ENCODE data around the gene SPACA9. TPM values are rescaled to one million over a fixed set of nuclear protein-coding genes. Genes with fewer than 3 reads are reported as not detected.

Gene SPACA9
- total RNA-seq, 1 experiment from 2014 or later = 19.2 TPM

DNA sequence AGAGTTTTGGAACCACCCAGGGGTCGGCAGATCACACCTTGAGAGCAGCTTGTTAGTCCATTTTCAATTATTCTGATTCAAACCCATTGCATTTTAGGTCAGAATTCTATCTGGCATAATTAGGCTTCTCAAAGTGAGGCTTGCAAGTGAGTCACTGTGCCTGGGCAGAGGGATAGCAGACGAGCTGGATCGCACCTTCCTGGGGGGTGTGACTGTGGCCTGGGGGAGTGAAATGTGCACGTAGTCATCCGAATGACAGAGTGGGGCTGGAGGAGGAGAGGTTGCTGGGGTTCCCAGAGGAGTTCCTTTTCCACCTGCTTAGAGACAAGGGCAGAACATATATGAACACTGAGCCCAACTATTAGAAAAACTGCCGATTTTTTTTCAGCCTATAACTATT, 31.7 kb downstream of the SPACA9 start:
- Histone ChIP-seq H4K20me1 (ENCODE audit: insufficient read depth) (0 out of 2 replicates have a peak, but pooled peaks cover under 1% of the 10 kb centered on the region), H2AFZ (no peak overlapping the region), H3K4me1 (replicated peaks; ENCODE audit: insufficient read depth) (no peaks in the 10 kb centered on the region), H3K27me3 (ENCODE audit: insufficient read depth, low read depth) (no peaks in the 10 kb centered on the region), H3K9me3 (ENCODE audit: insufficient read depth, low read depth) (no peaks in the 10 kb centered on the region), H3K4me2 (no peak overlapping the region), H3K4me3 (no peak overlapping the region), H3K79me2 (ENCODE audit: low read depth) (no peaks in the 10 kb centered on the region), H3K9me2 (ENCODE audit: insufficient read depth) (no peaks in the 10 kb centered on the region), H3K27ac (no peak overlapping the region), H3F3A (ENCODE audit: insufficient read depth, low read depth) (no peaks in the 10 kb centered on the region), H3K36me3 (ENCODE audit: low read depth) (peaks cover 2% of the 10 kb centered on the region; the same call in 1 of the 2 replicates)
- TF ChIP-seq EZH2 (IDR thresholded peaks at IDR 0.05; ENCODE audit: low read depth) = no peak
- ChIA-PET CTCF (interaction anchor here (0.6 kb wide), 1 partner anchor 37 kb away, joined by 4 read pairs; no protein-coding TSS in a partner anchor), POLR2A (ENCODE audit: unreplicated experiment) (no interaction called here)
- no TSS peak for BruUV-seq (replicated peaks)
- intact Hi-C loops (cut with micrococcal nuclease; ENCODE audit: unreplicated experiment) = no loop called here
- no peak for DNase-seq

DNA sequence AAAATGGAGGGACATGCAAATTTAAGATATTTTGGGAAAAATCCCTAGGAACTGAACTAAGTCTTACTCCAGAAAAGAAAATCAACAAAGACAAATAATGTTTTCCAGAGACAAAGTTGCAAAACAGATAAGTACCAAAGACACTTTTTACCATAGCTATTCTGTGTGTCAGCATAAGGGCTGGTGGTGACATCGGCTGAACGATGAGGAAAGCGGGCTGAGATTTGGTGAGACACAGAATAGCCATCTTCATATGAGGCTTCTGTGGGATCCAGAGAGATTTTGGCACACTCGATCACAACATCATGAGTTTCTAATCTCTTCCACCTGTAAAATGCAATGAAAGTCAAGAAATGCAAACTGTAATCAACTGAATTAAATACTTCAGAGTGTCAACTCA, 33.4 kb downstream of the SPACA9 start:
- Histone ChIP-seq H3K4me3 (no peak overlapping the region), H4K20me1 (ENCODE audit: insufficient read depth) (0 out of 2 replicates have a peak, but pooled peaks cover 2% of the 10 kb centered on the region), H3K27ac (no peak overlapping the region), H3K4me1 (replicated peaks; ENCODE audit: insufficient read depth) (no peaks in the 10 kb centered on the region), H3F3A (ENCODE audit: insufficient read depth, low read depth) (no peaks in the 10 kb centered on the region), H3K27me3 (ENCODE audit: insufficient read depth, low read depth) (no peaks in the 10 kb centered on the region), H3K9me2 (ENCODE audit: insufficient read depth) (no peaks in the 10 kb centered on the region), H3K9me3 (ENCODE audit: insufficient read depth, low read depth) (no peaks in the 10 kb centered on the region), H2AFZ (no peak overlapping the region), H3K36me3 (ENCODE audit: low read depth) (peaks cover 3% of the 10 kb centered on the region; the same call in 1 of the 2 replicates), H3K4me2 (no peak overlapping the region), H3K79me2 (ENCODE audit: low read depth) (no peaks in the 10 kb centered on the region)
- ChIA-PET CTCF (no interaction called here), POLR2A (ENCODE audit: unreplicated experiment) (no interaction called here)
- no peak for TF ChIP-seq EZH2 (IDR thresholded peaks at IDR 0.05; ENCODE audit: low read depth)
- TF ChIP-seq, protein P1, sequence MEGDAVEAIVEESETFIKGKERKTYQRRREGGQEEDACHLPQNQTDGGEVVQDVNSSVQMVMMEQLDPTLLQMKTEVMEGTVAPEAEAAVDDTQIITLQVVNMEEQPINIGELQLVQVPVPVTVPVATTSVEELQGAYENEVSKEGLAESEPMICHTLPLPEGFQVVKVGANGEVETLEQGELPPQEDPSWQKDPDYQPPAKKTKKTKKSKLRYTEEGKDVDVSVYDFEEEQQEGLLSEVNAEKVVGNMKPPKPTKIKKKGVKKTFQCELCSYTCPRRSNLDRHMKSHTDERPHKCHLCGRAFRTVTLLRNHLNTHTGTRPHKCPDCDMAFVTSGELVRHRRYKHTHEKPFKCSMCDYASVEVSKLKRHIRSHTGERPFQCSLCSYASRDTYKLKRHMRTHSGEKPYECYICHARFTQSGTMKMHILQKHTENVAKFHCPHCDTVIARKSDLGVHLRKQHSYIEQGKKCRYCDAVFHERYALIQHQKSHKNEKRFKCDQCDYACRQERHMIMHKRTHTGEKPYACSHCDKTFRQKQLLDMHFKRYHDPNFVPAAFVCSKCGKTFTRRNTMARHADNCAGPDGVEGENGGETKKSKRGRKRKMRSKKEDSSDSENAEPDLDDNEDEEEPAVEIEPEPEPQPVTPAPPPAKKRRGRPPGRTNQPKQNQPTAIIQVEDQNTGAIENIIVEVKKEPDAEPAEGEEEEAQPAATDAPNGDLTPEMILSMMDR (conservative IDR thresholded peaks at IDR 0.05) = no peak
- no TSS peak for BruUV-seq (replicated peaks)
- DNase-seq = no peak
- intact Hi-C loops (cut with micrococcal nuclease; ENCODE audit: unreplicated experiment) = no loop called here

DNA sequence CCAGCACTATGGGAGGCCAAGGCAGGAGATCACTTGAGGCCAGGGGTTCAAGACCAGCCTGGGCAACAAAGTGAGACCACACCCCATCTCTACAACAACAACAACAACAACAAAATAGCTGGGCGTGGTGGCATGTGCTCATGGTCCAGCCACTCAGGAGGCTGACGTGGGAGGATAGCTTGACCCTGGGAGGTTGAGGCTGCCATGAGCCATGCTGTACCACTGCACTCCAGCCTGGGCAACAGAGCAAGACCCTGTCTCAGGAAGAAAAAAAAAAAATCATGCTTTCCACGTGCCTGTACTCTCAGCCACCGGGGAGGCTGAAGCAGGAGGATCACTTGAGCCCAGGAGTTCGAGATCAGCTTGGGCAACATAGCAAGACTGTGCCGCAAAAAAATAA, 36.2 kb downstream of the SPACA9 start:
- no peak overlapping the region for H3K4me3 ChIP-seq
- DNase-seq = no peak
- no peaks in the 10 kb centered on the region for H3F3A ChIP-seq (ENCODE audit: insufficient read depth, low read depth)
- no peak overlapping the region for H3K27ac ChIP-seq
- peaks cover 7% of the 10 kb centered on the region; the same call in 1 of the 2 replicates for H3K36me3 ChIP-seq (ENCODE audit: low read depth)
- BruUV-seq (replicated peaks) = no TSS peak
- H3K9me2 ChIP-seq (ENCODE audit: insufficient read depth) = no peaks in the 10 kb centered on the region
- POLR2A ChIA-PET (ENCODE audit: unreplicated experiment) = interaction anchor here (0.6 kb wide), 1 partner anchor 145 kb away, joined by 3 read pairs; no protein-coding TSS in a partner anchor
- no peak overlapping the region for H3K4me2 ChIP-seq
- no peak for TF ChIP-seq EZH2 (IDR thresholded peaks at IDR 0.05; ENCODE audit: low read depth)
- intact Hi-C loops (cut with micrococcal nuclease; ENCODE audit: unreplicated experiment) = no loop called here
- H3K27me3 ChIP-seq (ENCODE audit: insufficient read depth, low read depth) = no peaks in the 10 kb centered on the region
- no peaks in the 10 kb centered on the region for H3K79me2 ChIP-seq (ENCODE audit: low read depth)
- no peaks in the 10 kb centered on the region for H3K4me1 ChIP-seq (replicated peaks; ENCODE audit: insufficient read depth)
- CTCF ChIA-PET = interaction anchor here (0.6 kb wide), 2 partner anchors 33 to 149 kb away, joined by 3 to 4 read pairs; no protein-coding TSS in a partner anchor
- no peaks in the 10 kb centered on the region for H3K9me3 ChIP-seq (ENCODE audit: insufficient read depth, low read depth)
- no peak overlapping the region for H2AFZ ChIP-seq
- peaks cover 2% of the 10 kb centered on the region; the same call in 1 of the 2 replicates for H4K20me1 ChIP-seq (ENCODE audit: insufficient read depth)

DNA sequence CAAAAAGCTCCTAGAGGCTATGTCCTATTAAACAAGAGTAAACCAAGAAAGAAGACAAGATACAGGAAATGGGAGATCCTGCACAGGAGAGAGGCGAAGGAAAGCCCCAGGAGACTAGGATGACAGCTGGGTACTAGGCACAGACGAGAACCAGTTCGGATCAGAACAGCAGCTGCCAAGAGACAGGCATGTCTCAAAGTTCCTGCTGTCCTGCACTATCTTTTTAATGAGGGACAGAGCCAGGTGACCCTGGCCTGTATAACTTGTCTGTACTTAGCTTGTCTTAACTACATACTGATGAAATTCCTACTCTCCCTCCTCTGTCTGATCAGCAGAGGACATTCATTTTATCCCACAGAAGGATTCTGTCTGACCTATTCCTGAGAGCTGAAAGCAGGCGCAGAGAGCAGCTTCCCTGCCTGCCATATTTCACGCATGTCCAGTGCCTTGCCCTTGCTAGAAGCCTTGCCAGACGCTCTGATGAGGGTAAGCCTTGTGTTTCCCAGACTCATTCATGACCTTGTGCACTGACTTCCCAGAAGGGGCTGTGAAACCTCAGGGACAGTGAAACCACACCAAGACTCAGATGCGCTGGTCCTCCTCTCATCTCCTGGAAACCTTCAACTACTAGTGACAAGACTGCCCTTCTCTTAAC, 41.0 kb downstream of the SPACA9 start:
- Histone ChIP-seq H2AFZ (no peak overlapping the region), H3K27me3 (ENCODE audit: insufficient read depth, low read depth) (no peaks in the 10 kb centered on the region), H3K27ac (no peak overlapping the region), H3K9me2 (ENCODE audit: insufficient read depth) (no peaks in the 10 kb centered on the region; the same call in 1 of the 2 replicates), H3F3A (ENCODE audit: insufficient read depth, low read depth) (no peaks in the 10 kb centered on the region), H3K4me1 (replicated peaks; ENCODE audit: insufficient read depth) (no peaks in the 10 kb centered on the region), H4K20me1 (ENCODE audit: insufficient read depth) (peaks cover 6% of the 10 kb centered on the region; the same call in 1 of the 2 replicates), H3K36me3 (ENCODE audit: low read depth) (peaks cover 26% of the 10 kb centered on the region), H3K79me2 (ENCODE audit: low read depth) (no peaks in the 10 kb centered on the region), H3K4me2 (no peak overlapping the region), H3K4me3 (no peak overlapping the region), H3K9me3 (ENCODE audit: insufficient read depth, low read depth) (no peaks in the 10 kb centered on the region)
- no TSS peak for BruUV-seq (replicated peaks)
- TF ChIP-seq, protein P1 (conservative IDR thresholded peaks at IDR 0.05) = no peak
- TF ChIP-seq EZH2 (IDR thresholded peaks at IDR 0.05; ENCODE audit: low read depth) = no peak
- CTCF ChIA-PET = no interaction called here
- POLR2A ChIA-PET (ENCODE audit: unreplicated experiment) = no interaction called here
- DNase-seq = no peak
- intact Hi-C loops (cut with micrococcal nuclease; ENCODE audit: unreplicated experiment) = no loop called here
